Measurements from ENCODE around the gene EVC.

The EVC gene

DNA sequence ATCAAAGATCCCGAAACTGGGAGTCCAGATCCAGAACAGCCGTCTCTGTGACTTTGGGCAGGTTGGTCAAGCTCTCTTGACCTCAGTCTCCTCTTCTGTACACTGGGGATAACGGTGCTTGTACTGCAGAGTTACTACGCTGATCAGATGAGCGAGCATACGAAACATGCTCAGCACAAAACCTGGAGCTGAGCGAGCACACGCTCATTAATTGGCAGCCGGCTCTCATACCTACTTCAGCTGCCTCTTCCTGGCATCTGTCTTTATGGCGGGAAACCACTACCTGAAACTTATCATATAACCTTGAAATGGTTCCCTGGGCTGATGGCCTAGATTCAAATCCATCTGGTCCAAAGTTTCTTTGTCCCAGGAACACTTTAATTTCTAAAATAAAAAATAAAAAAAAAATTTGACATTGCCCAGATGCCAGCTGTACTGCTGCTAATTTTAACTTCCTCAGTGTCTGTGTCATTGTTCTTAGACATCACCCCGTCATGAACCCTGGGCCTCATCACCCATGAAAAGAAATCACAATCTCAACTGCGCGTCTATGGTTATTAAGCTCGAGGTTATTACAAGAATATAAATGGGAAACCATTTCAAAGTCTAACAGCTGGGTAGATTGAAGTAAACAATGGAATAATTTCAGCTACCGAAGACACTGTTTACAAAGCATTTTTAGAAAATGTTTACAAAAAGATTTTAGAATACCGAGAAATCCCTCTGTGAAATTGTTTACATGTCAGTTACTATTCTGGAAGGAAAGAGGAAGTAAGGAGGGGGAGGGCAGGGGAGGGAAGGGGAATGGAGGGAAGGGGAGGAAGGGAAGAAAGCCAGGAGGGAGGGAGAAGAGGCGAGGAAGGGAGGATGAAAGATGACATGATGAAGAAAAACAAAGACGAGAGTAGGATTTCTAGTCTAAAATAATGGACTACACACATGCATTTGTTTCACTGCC is 132.9 kb downstream of the EVC start:
- no peaks in the 10 kb centered on the region for H3K4me1 ChIP-seq (ENCODE audit: low read length)

DNA sequence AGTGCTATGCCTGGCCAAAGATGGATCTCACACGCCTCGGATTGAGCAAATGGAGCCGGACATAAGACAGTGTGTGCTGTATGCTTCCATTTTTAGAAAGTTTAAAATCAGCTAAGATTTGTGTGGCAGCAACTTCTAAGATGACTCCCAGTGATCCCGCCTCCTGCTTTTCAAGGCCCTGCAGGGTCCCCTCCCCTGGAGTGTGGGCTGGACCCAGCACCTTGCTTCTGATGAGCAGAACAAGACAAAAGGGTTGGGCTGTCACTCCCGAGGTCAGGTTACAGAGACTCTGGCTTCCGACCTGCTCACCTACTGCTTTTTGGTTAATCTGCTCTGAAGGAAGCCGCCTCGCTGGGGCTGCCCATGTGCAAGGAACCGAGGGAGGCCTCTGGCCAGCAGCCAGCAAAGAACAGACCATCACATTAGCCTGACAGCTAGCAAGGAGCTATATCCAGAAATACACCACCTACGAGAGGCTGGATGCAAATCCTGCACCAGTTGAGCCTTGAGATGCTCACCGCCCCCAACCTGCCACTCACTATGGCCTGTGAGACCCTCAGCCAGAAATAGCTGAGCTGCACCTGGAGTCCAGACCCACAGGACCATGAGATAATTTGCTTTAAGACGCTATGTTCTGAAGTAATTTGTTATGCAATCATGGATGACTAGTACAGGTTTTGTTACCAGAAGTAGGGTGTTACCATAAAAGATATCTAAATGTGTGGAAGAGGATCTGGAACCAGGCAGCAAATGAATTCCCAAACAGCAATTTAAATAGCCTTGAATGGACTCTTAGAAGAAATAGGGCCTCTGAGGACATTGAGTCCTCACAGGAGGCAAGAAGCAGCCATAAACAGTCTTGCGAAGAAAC is 134.3 kb downstream of the EVC start:
- Histone ChIP-seq H3K9me3 (replicated peaks; ENCODE audit: insufficient read depth, low read length) (no peaks in the 10 kb centered on the region), H3K36me3 (replicated peaks; ENCODE audit: insufficient read depth, low read length) (no peaks in the 10 kb centered on the region), H4K20me1 (ENCODE audit: insufficient read depth, low read length) (no peaks in the 10 kb centered on the region), H2AFZ (ENCODE audit: low read length) (no peak overlapping the region), H3K9me2 (replicated peaks; ENCODE audit: insufficient read depth, low read length) (no peaks in the 10 kb centered on the region), H3K79me2 (ENCODE audit: low read length) (no peaks in the 10 kb centered on the region), H3K4me3 (ENCODE audit: low read length) (no peak overlapping the region), H3K27me3 (replicated peaks; ENCODE audit: insufficient read depth, low read length) (no peaks in the 10 kb centered on the region), H3K4me1 (ENCODE audit: low read length) (no peaks in the 10 kb centered on the region), H3K4me2 (ENCODE audit: low read depth, low read length) (no peak overlapping the region), H3K9ac (ENCODE audit: low read length) (no peak overlapping the region), H3K27ac (ENCODE audit: low read length) (no peak overlapping the region), H3F3A (ENCODE audit: insufficient read depth, low read length) (no peaks in the 10 kb centered on the region)
- DNase-seq = no peak
- TF ChIP-seq, protein P1, sequence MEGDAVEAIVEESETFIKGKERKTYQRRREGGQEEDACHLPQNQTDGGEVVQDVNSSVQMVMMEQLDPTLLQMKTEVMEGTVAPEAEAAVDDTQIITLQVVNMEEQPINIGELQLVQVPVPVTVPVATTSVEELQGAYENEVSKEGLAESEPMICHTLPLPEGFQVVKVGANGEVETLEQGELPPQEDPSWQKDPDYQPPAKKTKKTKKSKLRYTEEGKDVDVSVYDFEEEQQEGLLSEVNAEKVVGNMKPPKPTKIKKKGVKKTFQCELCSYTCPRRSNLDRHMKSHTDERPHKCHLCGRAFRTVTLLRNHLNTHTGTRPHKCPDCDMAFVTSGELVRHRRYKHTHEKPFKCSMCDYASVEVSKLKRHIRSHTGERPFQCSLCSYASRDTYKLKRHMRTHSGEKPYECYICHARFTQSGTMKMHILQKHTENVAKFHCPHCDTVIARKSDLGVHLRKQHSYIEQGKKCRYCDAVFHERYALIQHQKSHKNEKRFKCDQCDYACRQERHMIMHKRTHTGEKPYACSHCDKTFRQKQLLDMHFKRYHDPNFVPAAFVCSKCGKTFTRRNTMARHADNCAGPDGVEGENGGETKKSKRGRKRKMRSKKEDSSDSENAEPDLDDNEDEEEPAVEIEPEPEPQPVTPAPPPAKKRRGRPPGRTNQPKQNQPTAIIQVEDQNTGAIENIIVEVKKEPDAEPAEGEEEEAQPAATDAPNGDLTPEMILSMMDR (IDR thresholded peaks at IDR 0.05; ENCODE audit: low read length) = no peak
- no peak for TF ChIP-seq EZH2 (optimal IDR thresholded peaks at IDR 0.05; ENCODE audit: low read depth, low read length)
- TF ChIP-seq EZH2phosphoT487 (IDR thresholded peaks at IDR 0.05; ENCODE audit: low read length) = no peak

More for the DNA sequence above, 132.9 kb downstream of the EVC start:
- Histone ChIP-seq H3K36me3 (replicated peaks; ENCODE audit: insufficient read depth, low read length) (no peaks in the 10 kb centered on the region), H3K9ac (ENCODE audit: low read length) (no peak overlapping the region), H3K4me3 (ENCODE audit: low read length) (no peak overlapping the region), H3K9me2 (replicated peaks; ENCODE audit: insufficient read depth, low read length) (no peaks in the 10 kb centered on the region), H3K79me2 (ENCODE audit: low read length) (no peaks in the 10 kb centered on the region), H3K9me3 (replicated peaks; ENCODE audit: insufficient read depth, low read length) (no peaks in the 10 kb centered on the region), H2AFZ (ENCODE audit: low read length) (no peak overlapping the region), H3K27me3 (replicated peaks; ENCODE audit: insufficient read depth, low read length) (no peaks in the 10 kb centered on the region), H3K4me2 (ENCODE audit: low read depth, low read length) (no peak overlapping the region), H3F3A (ENCODE audit: insufficient read depth, low read length) (no peaks in the 10 kb centered on the region), H3K27ac (ENCODE audit: low read length) (no peak overlapping the region), H4K20me1 (ENCODE audit: insufficient read depth, low read length) (no peaks in the 10 kb centered on the region)
- no peak for DNase-seq
- no peak for TF ChIP-seq EZH2 (optimal IDR thresholded peaks at IDR 0.05; ENCODE audit: low read depth, low read length)
- TF ChIP-seq, protein P1 (IDR thresholded peaks at IDR 0.05; ENCODE audit: low read length) = no peak
- TF ChIP-seq EZH2phosphoT487 (IDR thresholded peaks at IDR 0.05; ENCODE audit: low read length) = no peak

DNA sequence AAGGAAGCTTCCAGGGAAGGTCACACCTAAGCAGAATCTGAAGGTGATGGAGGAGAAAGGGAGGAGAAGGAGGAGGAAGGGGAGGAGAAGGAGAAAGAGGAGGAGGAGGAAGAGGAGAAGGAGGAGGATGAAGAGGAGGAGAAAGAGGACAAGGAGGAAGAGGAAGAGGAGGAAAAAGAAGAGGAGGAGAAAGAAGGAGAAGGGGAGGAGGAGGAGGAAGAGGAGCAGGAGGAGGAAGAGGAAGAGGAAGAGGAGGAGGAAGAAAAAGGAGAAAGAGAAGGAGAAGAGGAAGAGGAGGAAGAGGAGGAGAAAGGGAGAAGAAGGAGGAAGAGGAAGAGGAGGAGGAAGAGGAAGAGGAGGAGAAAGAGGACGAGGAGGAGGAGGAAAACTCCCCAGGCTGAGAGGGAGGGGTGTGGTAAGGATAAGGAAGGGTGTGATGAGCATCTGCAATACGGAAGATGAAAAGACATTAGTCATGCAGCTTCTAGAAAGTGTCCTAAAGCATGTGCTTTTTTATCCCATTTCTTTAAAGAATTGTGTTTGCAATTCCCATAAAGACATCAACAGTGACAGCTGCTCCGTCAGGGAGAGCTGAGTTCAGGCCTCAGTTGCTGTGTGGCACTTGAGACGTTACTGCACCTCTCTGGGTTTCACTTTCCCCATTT is 140.8 kb downstream of the EVC start:
- no peaks in the 10 kb centered on the region for H3K9me2 ChIP-seq (replicated peaks; ENCODE audit: insufficient read depth, low read length)
- no peaks in the 10 kb centered on the region for H3K79me2 ChIP-seq (ENCODE audit: low read length)
- no peak overlapping the region for H2AFZ ChIP-seq (ENCODE audit: low read length)
- H3K36me3 ChIP-seq (replicated peaks; ENCODE audit: insufficient read depth, low read length) = no peaks in the 10 kb centered on the region
- H3K27me3 ChIP-seq (replicated peaks; ENCODE audit: insufficient read depth, low read length) = no peaks in the 10 kb centered on the region
- no peak overlapping the region for H3K9ac ChIP-seq (ENCODE audit: low read length)
- TF ChIP-seq EZH2 (optimal IDR thresholded peaks at IDR 0.05; ENCODE audit: low read depth, low read length) = no peak
- no peak for TF ChIP-seq EZH2phosphoT487 (IDR thresholded peaks at IDR 0.05; ENCODE audit: low read length)
- TF ChIP-seq, protein P1 (IDR thresholded peaks at IDR 0.05; ENCODE audit: low read length) = no peak
- DNase-seq = no peak
- no peaks in the 10 kb centered on the region for H4K20me1 ChIP-seq (ENCODE audit: insufficient read depth, low read length)
- H3K4me1 ChIP-seq (ENCODE audit: low read length) = no peaks in the 10 kb centered on the region
- no peak overlapping the region for H3K4me2 ChIP-seq (ENCODE audit: low read depth, low read length)
- no peaks in the 10 kb centered on the region for H3F3A ChIP-seq (ENCODE audit: insufficient read depth, low read length)
- H3K4me3 ChIP-seq (ENCODE audit: low read length) = no peak overlapping the region
- H3K27ac ChIP-seq (ENCODE audit: low read length) = no peak overlapping the region
- no peaks in the 10 kb centered on the region for H3K9me3 ChIP-seq (replicated peaks; ENCODE audit: insufficient read depth, low read length)

Data from MM.1S (cell line).